DOHH2 (cell line): ENCODE measurements around the gene SPIRE1.

Source experiments
- CTCF ChIP-seq: fragments of 200-600 bp; sonication (generic); IDR thresholded peaks from one replicate; pipeline ENCODE4 v1.5.1; 2014; ENCODE audit warnings: antibody characterized with exemption, mild to moderate bottlenecking, low read depth, low read length; ENCODE audit not compliant: poor library complexity, severe bottlenecking
- EZH2phosphoT487 ChIP-seq: fragments of 200-600 bp; sonication (generic); IDR thresholded peaks from 2 replicates; pipeline ENCODE4 v1.6.1; 2017; ENCODE audit warnings: borderline replicate concordance, mild to moderate bottlenecking, antibody characterized with exemption, low read length, moderate library complexity, mixed read lengths

- TF ChIP-seq CTCF = no peak
- no peak for TF ChIP-seq EZH2phosphoT487
Observed at GRCh38 chr18:12567849-12568248, 90.1 kb downstream of the SPIRE1 start.
